OCI-LY7 (cell line): ENCODE data around the gene TP53BP1. TPM values are rescaled to one million over a fixed set of nuclear protein-coding genes. Genes with fewer than 3 reads are reported as not detected.

ENCODE experiments used
- BruUV-seq: library from RNA; stranded (reverse); fragments of 400-500 nt; replicated peaks from 2 replicates; lab custom pipeline; 2021; lab: Mats Ljungman, UMichigan
- CTCF ChIA-PET: fragments of 300-600 bp; sonication (Branson Sonifier 250); formaldehyde crosslinking; loops from one replicate; lab custom pipeline; 2022; ENCODE audit warnings: antibody characterized with exemption; ENCODE audit not compliant: unreplicated experiment; lab: Charles Lee
- POLR2A ChIA-PET: fragments of 300-600 bp; sonication (Branson Sonifier 250); formaldehyde crosslinking; loops from one replicate; lab custom pipeline; 2022; ENCODE audit warnings: antibody characterized with exemption; lab: Charles Lee
- DNase-seq: peaks from one replicate; pipeline ENCODE4 v3.0.0-alpha.2; 2015; ENCODE audit warnings: low spot score
- H2AFZ ChIP-seq: fragments of 200-600 bp; sonication (generic), shearing (Covaris generic); 2 replicates; pipeline ENCODE4 v1.6.1; 2014; ENCODE audit warnings: mild to moderate bottlenecking, antibody characterized with exemption, low read length, moderate library complexity
- H3K27ac ChIP-seq: fragments of 200-600 bp; sonication (generic); 2 replicates; pipeline ENCODE4 v1.5.1; 2014; ENCODE audit warnings: mixed run types, low read depth, mild to moderate bottlenecking, moderate library complexity, low read length, inconsistent platforms; ENCODE audit not compliant: poor library complexity, severe bottlenecking
- H3K36me3 ChIP-seq: fragments of 200-600 bp; sonication (generic); 2 replicates; pipeline ENCODE4 v1.6.1; 2014; ENCODE audit warnings: mild to moderate bottlenecking, antibody characterized with exemption, low read length, moderate library complexity, mixed read lengths; ENCODE audit not compliant: insufficient read depth
- H3K4me1 ChIP-seq: fragments of 200-600 bp; sonication (generic); 2 replicates; pipeline ENCODE4 v1.5.1; 2014; ENCODE audit warnings: mild to moderate bottlenecking, low read length; ENCODE audit not compliant: insufficient read depth, poor library complexity, severe bottlenecking
- H3K4me2 ChIP-seq: fragments of 200-600 bp; sonication (generic); 2 replicates; pipeline ENCODE4 v1.6.1; 2014; ENCODE audit warnings: mild to moderate bottlenecking, low read length
- H3K4me3 ChIP-seq: fragments of 200-600 bp; sonication (generic); 2 replicates; pipeline ENCODE4 v1.5.1; 2014; ENCODE audit warnings: mild to moderate bottlenecking, low read depth, low read length; ENCODE audit not compliant: poor library complexity, severe bottlenecking
- H3K79me2 ChIP-seq: fragments of 200-600 bp; sonication (generic); 2 replicates; pipeline ENCODE4 v1.6.1; 2016; ENCODE audit warnings: low read depth, mild to moderate bottlenecking, low read length, moderate library complexity, mixed read lengths; ENCODE audit not compliant: insufficient read depth
- H3K9me2 ChIP-seq: fragments of 200-600 bp; sonication (generic); 2 replicates; pipeline ENCODE4 v1.6.1; 2016; ENCODE audit warnings: mild to moderate bottlenecking, low read length, mixed read lengths; ENCODE audit not compliant: insufficient read depth
- H3K9me3 ChIP-seq: fragments of 200-600 bp; sonication (generic); 2 replicates; pipeline ENCODE4 v1.6.1; 2014; ENCODE audit warnings: mild to moderate bottlenecking, mixed run types, low read length, mixed read lengths
- H4K20me1 ChIP-seq: fragments of 200-600 bp; sonication (generic); 2 replicates; pipeline ENCODE4 v1.6.1; 2014; ENCODE audit warnings: mild to moderate bottlenecking, antibody characterized with exemption, low read length, moderate library complexity, mixed read lengths; ENCODE audit not compliant: insufficient read depth
- EZH2phosphoT487 ChIP-seq: fragments of 200-600 bp; sonication (generic); IDR thresholded peaks from 2 replicates; pipeline ENCODE4 v1.6.1; 2018; ENCODE audit warnings: low read depth, borderline replicate concordance, mild to moderate bottlenecking, mixed run types, antibody characterized with exemption, low read length, moderate library complexity, mixed read lengths
- intact Hi-C: fragments of 100-400 bp; cut with micrococcal nuclease; formaldehyde crosslinking; loops from one replicate; pipeline ENCODE4 v1.10.0; 2022; ENCODE audit not compliant: unreplicated experiment
- total RNA-seq, 2 experiments: library from RNA; depleted of rRNA in 1 of 2; stranded (reverse); fragments of >200 nt in 1 of 2; shearing (Covaris generic) in 1 of 2; gene quantifications; 2 replicates each; pipeline ENCODE4 v1.2.3, GENCODE V29; 2014 to 2022
- TF ChIP-seq, protein P1 (sequence below): fragments of 200-600 bp; sonication (generic); conservative IDR thresholded peaks from 2 replicates; pipeline ENCODE4 v1.5.1; 2014; ENCODE audit warnings: mild to moderate bottlenecking, antibody characterized with exemption, low read length, moderate library complexity, mixed read lengths

Gene TP53BP1
- total RNA-seq, 2 experiments from 2014 or later, result 51.8 to 69.3 TPM

DNA sequence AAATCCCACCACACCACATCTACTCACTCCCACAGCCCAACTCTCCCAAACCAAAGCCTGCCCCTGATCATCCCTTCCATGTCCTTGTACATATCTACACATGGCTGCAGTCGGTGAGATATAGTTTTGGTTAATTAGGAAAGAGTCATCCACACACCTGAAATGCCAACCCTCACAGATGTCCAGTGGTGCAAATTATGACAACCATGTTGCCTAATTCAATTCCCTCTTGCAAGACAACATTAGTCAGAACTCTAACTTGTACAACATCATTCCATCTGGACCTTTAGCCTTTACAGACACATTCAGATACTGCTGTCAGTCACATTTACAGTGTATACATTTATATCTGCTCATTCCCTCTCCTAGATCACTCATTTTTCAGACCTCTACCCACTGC, 80.9 kb downstream of the TP53BP1 start:
- Histone ChIP-seq H3K36me3 (peaks cover 99% of the 10 kb centered on the region), H2AFZ (no peak overlapping the region), H3K4me2 (no peak overlapping the region), H4K20me1 (no peaks in the 10 kb centered on the region), H3K79me2 (no peaks in the 10 kb centered on the region), H3K9me2 (no peaks in the 10 kb centered on the region), H3K4me3 (no peak overlapping the region), H3K27ac (no peak overlapping the region), H3K9me3 (no peaks in the 10 kb centered on the region), H3K4me1 (no peaks in the 10 kb centered on the region)
- no peak for DNase-seq
- POLR2A ChIA-PET, result no interaction called here
- intact Hi-C loops, result no loop called here
- CTCF ChIA-PET, result no interaction called here
- no peak for TF ChIP-seq EZH2phosphoT487
- TF ChIP-seq, protein P1, sequence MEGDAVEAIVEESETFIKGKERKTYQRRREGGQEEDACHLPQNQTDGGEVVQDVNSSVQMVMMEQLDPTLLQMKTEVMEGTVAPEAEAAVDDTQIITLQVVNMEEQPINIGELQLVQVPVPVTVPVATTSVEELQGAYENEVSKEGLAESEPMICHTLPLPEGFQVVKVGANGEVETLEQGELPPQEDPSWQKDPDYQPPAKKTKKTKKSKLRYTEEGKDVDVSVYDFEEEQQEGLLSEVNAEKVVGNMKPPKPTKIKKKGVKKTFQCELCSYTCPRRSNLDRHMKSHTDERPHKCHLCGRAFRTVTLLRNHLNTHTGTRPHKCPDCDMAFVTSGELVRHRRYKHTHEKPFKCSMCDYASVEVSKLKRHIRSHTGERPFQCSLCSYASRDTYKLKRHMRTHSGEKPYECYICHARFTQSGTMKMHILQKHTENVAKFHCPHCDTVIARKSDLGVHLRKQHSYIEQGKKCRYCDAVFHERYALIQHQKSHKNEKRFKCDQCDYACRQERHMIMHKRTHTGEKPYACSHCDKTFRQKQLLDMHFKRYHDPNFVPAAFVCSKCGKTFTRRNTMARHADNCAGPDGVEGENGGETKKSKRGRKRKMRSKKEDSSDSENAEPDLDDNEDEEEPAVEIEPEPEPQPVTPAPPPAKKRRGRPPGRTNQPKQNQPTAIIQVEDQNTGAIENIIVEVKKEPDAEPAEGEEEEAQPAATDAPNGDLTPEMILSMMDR, result no peak
- no TSS peak for BruUV-seq

DNA sequence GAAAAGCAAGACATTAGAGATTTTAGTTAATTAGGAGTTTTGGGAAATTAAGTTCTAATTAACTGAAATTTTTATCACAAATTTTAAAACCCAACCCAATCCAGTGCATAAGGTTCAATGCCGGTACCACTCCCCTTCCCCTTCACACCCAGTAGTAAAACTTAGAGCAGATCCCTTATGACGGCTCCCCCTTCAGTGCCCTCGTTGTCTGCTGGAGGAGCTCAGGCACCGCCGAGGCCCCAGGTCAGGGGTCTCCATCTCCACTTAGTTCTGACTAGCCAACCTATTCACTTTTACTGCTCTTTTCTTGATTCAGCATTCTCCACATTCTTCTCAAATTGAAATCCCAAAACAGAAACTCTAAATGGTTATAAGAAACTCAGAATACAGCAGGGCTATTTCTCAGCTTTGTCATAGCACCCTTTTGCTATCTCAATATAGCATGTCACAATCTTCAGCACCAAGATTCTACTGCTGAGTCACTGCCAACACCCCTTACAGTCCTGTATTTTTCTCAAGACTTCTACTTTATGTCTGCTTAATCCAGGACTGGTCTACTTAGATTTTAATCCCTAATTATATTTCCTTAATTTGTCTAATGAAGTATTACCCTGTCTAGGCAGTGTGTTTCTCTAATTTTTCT, 82.3 kb downstream of the TP53BP1 start:
- ChIA-PET CTCF (no interaction called here), POLR2A (interaction anchor here (0.6 kb wide), 1 partner anchor 231 kb away, joined by 3 read pairs; no protein-coding TSS in a partner anchor)
- Histone ChIP-seq H3K27ac (no peak overlapping the region), H3K79me2 (no peaks in the 10 kb centered on the region), H2AFZ (no peak overlapping the region), H4K20me1 (no peaks in the 10 kb centered on the region), H3K4me1 (no peaks in the 10 kb centered on the region), H3K36me3 (peaks cover 100% of the 10 kb centered on the region), H3K9me2 (no peaks in the 10 kb centered on the region), H3K4me3 (no peak overlapping the region), H3K9me3 (no peaks in the 10 kb centered on the region), H3K4me2 (no peak overlapping the region)
- DNase-seq, result no peak
- no peak for TF ChIP-seq EZH2phosphoT487
- TF ChIP-seq, protein P1, result no peak
- intact Hi-C loops, result no loop called here
- BruUV-seq, result no TSS peak

DNA sequence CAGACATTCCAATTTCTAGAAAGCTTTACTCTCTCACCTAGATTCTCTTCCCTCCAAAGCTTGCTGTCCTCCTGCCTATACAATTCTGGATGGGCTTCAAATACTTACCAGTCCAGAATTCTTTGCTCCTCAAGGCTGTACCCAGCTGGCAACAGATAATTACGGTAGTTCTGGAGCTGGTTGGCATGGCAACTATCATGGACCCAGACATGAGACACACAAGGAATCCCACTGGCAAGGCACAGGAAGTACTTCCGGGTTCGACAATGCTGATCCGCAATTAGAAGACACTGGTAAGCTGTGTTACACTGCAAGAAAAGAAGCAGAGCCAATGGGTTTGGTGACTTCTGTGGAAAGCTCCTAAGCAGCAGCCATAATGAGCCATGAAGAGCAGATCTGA, 84.2 kb downstream of the TP53BP1 start:
- H3K79me2 ChIP-seq, result no peaks in the 10 kb centered on the region
- DNase-seq, result no peak
- ChIA-PET CTCF (no interaction called here), POLR2A (no interaction called here)
- no peaks in the 10 kb centered on the region for H3K9me2 ChIP-seq
- no peaks in the 10 kb centered on the region for H3K4me1 ChIP-seq
- no peak overlapping the region for H3K4me2 ChIP-seq
- no TSS peak for BruUV-seq
- no peak overlapping the region for H3K27ac ChIP-seq
- intact Hi-C loops, result no loop called here
- H3K36me3 ChIP-seq, result peaks cover 100% of the 10 kb centered on the region
- H3K9me3 ChIP-seq, result no peaks in the 10 kb centered on the region
- H2AFZ ChIP-seq, result no peak overlapping the region
- TF ChIP-seq EZH2phosphoT487, result no peak
- TF ChIP-seq, protein P1, result no peak
- no peaks in the 10 kb centered on the region for H4K20me1 ChIP-seq
- H3K4me3 ChIP-seq, result no peak overlapping the region
